GM12874 (cell line): ENCODE data around the gene ARHGAP26.

Source experiments
- TF ChIP-seq, protein P1 (sequence below): IDR thresholded peaks from 2 replicates; pipeline ENCODE4 v1.5.1; 2011; ENCODE audit warnings: low read depth, mild to moderate bottlenecking, control low read depth, low read length, moderate library complexity; ENCODE audit not compliant: insufficient read depth

Gene ARHGAP26

GRCh38 chr5:142798099-142798770, 28.1 kb downstream of the ARHGAP26 start:
- TF ChIP-seq, protein P1, sequence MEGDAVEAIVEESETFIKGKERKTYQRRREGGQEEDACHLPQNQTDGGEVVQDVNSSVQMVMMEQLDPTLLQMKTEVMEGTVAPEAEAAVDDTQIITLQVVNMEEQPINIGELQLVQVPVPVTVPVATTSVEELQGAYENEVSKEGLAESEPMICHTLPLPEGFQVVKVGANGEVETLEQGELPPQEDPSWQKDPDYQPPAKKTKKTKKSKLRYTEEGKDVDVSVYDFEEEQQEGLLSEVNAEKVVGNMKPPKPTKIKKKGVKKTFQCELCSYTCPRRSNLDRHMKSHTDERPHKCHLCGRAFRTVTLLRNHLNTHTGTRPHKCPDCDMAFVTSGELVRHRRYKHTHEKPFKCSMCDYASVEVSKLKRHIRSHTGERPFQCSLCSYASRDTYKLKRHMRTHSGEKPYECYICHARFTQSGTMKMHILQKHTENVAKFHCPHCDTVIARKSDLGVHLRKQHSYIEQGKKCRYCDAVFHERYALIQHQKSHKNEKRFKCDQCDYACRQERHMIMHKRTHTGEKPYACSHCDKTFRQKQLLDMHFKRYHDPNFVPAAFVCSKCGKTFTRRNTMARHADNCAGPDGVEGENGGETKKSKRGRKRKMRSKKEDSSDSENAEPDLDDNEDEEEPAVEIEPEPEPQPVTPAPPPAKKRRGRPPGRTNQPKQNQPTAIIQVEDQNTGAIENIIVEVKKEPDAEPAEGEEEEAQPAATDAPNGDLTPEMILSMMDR: no peak

DNA sequence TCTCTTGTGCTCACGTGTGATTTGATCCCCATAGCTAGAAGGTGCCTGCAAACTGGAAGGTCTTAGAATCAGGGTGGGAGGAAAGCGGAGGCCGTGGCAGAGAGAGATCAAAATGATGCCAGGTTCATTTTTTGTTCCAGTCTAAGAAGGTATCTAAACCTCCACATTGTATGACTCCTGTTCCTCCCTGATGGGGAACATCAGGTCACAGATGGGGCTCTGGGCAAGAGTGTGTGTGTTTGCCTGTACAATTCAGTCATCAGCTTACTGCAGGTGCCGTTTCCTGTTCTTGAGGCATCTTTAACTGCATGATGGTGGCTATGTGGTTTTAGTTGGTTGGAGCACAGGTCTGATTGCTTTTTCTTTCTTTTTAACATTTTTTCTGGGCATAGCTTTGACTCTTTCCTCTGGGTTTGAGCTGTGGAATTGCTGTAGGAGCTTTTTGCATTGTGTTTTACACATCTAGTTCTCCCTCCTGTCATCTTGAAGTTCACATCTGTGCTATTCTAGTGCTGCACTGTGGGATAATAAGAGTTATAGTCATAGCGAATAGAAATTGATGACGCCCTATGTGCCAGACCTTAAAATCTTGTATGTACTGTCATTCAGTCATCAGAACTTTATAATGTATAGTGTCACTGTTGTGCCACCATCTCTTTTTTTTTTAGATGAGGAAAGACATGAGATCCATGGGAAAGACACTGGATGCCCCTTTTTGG, 30.8 kb downstream of the ARHGAP26 start:
- TF ChIP-seq, protein P1: no peak

- TF ChIP-seq, protein P1: no peak
Observed at GRCh38 chr5:142801495-142801871, 31.3 kb downstream of the ARHGAP26 start.

GRCh38 chr5:142803428-142804125, 33.4 kb downstream of the ARHGAP26 start:
- TF ChIP-seq, protein P1: no peak

DNA sequence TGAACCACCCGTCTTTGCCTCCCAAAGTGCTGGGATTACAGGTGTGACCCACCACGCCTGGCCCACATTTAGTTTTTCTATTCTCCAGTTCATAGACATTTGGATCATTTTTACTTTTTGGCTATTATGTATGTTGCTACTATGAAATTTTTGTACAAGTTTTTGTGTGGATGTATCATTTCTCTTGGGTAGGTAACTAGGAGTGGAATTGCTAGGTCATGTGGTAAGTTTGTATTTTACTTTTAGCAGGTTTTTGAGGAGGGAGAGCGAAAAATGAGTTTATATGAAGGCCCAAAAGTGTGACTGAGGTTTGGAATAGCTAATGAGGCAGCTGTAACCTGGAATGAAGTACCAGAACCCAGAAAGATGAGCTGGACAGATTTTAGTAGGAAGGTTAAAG, 35.2 kb downstream of the ARHGAP26 start:
- TF ChIP-seq, protein P1: no peak

DNA sequence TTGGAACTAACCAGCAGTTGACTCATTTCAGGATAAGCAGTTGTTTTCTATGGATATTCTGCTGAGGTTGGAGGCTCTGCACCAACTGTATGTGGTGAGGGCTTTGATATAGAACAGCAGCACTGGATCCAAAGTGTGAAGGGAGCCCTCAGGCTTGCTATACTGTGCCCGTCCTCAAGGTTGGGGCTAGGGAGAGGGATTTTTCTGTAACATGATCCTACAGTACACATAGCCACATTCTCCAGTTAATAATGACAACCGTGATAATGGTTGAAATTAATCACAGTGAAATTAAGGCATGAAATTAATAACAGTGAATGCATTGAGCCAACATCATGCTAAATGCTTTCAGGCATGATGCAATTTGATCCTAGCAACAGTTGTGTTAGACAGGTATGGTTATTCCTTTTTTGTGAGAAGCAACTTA, 36.7 kb downstream of the ARHGAP26 start:
- TF ChIP-seq, protein P1: no peak

DNA sequence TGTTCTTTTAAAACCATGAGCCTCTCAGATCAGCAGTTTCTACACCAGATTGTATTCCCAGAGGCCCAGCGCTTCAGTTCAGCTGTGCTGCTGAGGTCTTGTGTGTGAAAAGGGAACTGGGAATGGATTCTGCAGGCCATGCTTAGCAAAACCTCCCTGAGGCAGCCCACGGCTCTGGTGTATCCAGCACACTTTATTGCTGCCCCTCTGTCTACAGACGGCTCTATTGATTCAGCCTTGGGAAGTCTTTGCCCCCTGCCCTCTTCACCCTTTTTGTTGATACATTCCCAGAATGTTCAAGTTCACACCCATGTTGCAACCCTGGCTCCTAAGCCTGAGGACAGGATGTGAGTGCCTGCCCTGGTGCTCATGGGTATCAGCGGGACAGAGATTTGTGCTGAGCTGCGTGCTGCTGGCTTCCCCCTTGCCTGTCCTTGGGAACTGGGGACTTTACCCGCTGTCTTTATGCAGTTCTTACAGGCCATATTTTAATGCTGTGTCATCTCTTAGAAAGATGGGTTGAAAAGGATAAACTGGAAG, 37.3 kb downstream of the ARHGAP26 start:
- TF ChIP-seq, protein P1: no peak
